ENCODE results near the gene FRYL. TPM values are rescaled to one million over a fixed set of nuclear protein-coding genes. Genes with fewer than 3 reads are reported as not detected.

The FRYL gene
- total and polyA plus RNA-seq, 2 of the 13 experiments (the other 11 are each of a cell fraction or from before 2014, with no cell fraction given): 9.7 to 19.6 TPM

DNA sequence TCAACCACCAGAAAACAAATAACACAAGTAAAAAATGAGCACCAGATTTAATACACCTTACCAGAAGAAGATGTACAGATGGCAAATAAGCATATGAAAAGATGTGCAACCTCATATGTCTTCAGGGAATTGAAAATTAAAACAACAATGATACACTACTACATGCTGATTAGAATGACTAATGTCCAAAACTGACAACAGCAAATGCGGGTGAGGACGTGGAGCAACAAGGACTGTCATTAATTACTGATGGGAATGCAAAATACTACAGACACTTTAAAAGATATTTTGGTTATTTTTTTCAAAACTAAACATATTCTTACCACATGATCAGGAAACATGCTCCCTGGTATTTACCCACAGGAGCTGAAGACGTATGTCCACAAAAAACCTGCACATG is 140.3 kb downstream of the FRYL start:
- BruUV-seq (replicated peaks): no TSS peak
- in situ Hi-C loops (cut with HindIII; ENCODE audit: extremely low pct_ligation_motif_present, low pct_unique_long_range_greater_than_20kb) (no loop called here), intact Hi-C loops (cut with micrococcal nuclease; ENCODE audit: unreplicated experiment) (no loop called here)
- 0 out of 2 replicates have a peak, but pooled peaks cover 11% of the 10 kb centered on the region for H3K4me1 ChIP-seq (ENCODE audit: insufficient read depth, low read length)
- H3K9me3 ChIP-seq (ENCODE audit: low read length): no peaks in the 10 kb centered on the region
- no peak overlapping the region for H3K27ac ChIP-seq (ENCODE audit: extremely low read length, insufficient read depth, low read length)
- no peak overlapping the region for H3K9ac ChIP-seq (ENCODE audit: insufficient read depth, low read depth, low read length)
- ATAC-seq (no peak), DNase-seq (ENCODE audit: low spot score) (no peak), FAIRE-seq (no peak)
- H3K36me3 ChIP-seq (replicated peaks in 1 of 2; ENCODE audit: control insufficient read depth in 1 of 2, insufficient read depth in 2 of 2, low read length in 2 of 2): no peaks in the 10 kb centered on the region
- no peak overlapping the region for H3K4me3 ChIP-seq (replicated peaks in 1 of 3; ENCODE audit: insufficient read depth in 1 of 3, low read depth in 2 of 3, low read length in 3 of 3)
- H2AFZ ChIP-seq (ENCODE audit: low read length): no peak overlapping the region
- ChIA-PET CTCF (ENCODE audit: low intra/inter-chr PET ratio, low total read pairs) (no interaction called here), POLR2A (no interaction called here)
- H3K79me2 ChIP-seq (ENCODE audit: insufficient read depth, low read length): no peaks in the 10 kb centered on the region
- 98% methylated on average over 3 of the region's 3 CpGs for WGBS (ENCODE audit: low lambda C conversion rate)
- no peaks in the 10 kb centered on the region for H3K27me3 ChIP-seq (ENCODE audit: control insufficient read depth in 1 of 2, insufficient read depth in 2 of 2, low read length in 2 of 2)
- H4K20me1 ChIP-seq (ENCODE audit: insufficient read depth, low read length): no peaks in the 10 kb centered on the region; the same call in 1 of the 2 replicates
- no peak overlapping the region for H3K4me2 ChIP-seq (ENCODE audit: low read depth, low read length)
- TF ChIP-seq SOX13 (IDR thresholded peaks at IDR 0.05): no peak
- no peak for TF ChIP-seq SOX13 (CRISPR knock-in tag; conservative IDR thresholded peaks at IDR 0.05 in 1 of 2, IDR thresholded peaks at IDR 0.05 in 1 of 2)
- no peak for TF ChIP-seq U2AF2 (IDR thresholded peaks at IDR 0.05; ENCODE audit: low read depth, low read length)
- no peak for TF ChIP-seq YEATS4 (CRISPR knock-in tag; IDR thresholded peaks at IDR 0.05; ENCODE audit: borderline replicate concordance)
- TF ChIP-seq, protein P1, sequence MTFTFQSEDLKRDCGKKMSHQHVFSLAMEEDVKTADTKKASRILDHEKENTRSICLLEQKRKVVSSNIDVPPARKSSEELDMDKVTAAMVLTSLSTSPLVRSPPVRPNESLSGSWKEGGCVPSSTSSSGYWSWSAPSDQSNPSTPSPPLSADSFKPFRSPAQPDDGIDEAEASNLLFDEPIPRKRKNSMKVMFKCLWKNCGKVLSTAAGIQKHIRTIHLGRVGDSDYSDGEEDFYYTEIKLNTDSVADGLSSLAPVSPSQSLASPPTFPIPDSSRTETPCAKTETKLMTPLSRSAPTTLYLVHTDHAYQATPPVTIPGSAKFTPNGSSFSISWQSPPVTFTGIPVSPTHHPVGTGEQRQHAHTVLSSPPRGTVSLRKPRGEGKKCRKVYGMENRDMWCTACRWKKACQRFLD (CRISPR knock-in tag; IDR thresholded peaks at IDR 0.05; ENCODE audit: borderline replicate concordance): no peak
- TF ChIP-seq, protein P2, sequence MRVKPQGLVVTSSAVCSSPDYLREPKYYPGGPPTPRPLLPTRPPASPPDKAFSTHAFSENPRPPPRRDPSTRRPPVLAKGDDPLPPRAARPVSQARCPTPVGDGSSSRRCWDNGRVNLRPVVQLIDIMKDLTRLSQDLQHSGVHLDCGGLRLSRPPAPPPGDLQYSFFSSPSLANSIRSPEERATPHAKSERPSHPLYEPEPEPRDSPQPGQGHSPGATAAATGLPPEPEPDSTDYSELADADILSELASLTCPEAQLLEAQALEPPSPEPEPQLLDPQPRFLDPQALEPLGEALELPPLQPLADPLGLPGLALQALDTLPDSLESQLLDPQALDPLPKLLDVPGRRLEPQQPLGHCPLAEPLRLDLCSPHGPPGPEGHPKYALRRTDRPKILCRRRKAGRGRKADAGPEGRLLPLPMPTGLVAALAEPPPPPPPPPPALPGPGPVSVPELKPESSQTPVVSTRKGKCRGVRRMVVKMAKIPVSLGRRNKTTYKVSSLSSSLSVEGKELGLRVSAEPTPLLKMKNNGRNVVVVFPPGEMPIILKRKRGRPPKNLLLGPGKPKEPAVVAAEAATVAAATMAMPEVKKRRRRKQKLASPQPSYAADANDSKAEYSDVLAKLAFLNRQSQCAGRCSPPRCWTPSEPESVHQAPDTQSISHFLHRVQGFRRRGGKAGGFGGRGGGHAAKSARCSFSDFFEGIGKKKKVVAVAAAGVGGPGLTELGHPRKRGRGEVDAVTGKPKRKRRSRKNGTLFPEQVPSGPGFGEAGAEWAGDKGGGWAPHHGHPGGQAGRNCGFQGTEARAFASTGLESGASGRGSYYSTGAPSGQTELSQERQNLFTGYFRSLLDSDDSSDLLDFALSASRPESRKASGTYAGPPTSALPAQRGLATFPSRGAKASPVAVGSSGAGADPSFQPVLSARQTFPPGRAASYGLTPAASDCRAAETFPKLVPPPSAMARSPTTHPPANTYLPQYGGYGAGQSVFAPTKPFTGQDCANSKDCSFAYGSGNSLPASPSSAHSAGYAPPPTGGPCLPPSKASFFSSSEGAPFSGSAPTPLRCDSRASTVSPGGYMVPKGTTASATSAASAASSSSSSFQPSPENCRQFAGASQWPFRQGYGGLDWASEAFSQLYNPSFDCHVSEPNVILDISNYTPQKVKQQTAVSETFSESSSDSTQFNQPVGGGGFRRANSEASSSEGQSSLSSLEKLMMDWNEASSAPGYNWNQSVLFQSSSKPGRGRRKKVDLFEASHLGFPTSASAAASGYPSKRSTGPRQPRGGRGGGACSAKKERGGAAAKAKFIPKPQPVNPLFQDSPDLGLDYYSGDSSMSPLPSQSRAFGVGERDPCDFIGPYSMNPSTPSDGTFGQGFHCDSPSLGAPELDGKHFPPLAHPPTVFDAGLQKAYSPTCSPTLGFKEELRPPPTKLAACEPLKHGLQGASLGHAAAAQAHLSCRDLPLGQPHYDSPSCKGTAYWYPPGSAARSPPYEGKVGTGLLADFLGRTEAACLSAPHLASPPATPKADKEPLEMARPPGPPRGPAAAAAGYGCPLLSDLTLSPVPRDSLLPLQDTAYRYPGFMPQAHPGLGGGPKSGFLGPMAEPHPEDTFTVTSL (CRISPR knock-in tag; IDR thresholded peaks at IDR 0.05; ENCODE audit: borderline replicate concordance): no peak
- TF ChIP-seq SSRP1 (CRISPR knock-in tag; IDR thresholded peaks at IDR 0.05): no peak
- no peak for TF ChIP-seq NONO (IDR thresholded peaks at IDR 0.05)
- no peak for TF ChIP-seq NONO (CRISPR knock-in tag; conservative IDR thresholded peaks at IDR 0.05)
- no peak for TF ChIP-seq KDM4B (CRISPR knock-in tag; IDR thresholded peaks at IDR 0.05)
- no peak for TF ChIP-seq PHF8 (CRISPR knock-in tag; IDR thresholded peaks at IDR 0.05)
- no peak for TF ChIP-seq ZNF207 (IDR thresholded peaks at IDR 0.05; ENCODE audit: borderline replicate concordance)
- no peak for TF ChIP-seq ZNF510 (CRISPR knock-in tag; IDR thresholded peaks at IDR 0.05; ENCODE audit: low read depth)
- TF ChIP-seq RBM39 (IDR thresholded peaks at IDR 0.05; ENCODE audit: low read depth, low read length, poor library complexity, severe bottlenecking): no peak
- no peak for TF ChIP-seq ZNF550 (CRISPR knock-in tag; IDR thresholded peaks at IDR 0.05; ENCODE audit: borderline replicate concordance)
- TF ChIP-seq, protein P3, sequence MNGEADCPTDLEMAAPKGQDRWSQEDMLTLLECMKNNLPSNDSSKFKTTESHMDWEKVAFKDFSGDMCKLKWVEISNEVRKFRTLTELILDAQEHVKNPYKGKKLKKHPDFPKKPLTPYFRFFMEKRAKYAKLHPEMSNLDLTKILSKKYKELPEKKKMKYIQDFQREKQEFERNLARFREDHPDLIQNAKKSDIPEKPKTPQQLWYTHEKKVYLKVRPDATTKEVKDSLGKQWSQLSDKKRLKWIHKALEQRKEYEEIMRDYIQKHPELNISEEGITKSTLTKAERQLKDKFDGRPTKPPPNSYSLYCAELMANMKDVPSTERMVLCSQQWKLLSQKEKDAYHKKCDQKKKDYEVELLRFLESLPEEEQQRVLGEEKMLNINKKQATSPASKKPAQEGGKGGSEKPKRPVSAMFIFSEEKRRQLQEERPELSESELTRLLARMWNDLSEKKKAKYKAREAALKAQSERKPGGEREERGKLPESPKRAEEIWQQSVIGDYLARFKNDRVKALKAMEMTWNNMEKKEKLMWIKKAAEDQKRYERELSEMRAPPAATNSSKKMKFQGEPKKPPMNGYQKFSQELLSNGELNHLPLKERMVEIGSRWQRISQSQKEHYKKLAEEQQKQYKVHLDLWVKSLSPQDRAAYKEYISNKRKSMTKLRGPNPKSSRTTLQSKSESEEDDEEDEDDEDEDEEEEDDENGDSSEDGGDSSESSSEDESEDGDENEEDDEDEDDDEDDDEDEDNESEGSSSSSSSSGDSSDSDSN (CRISPR knock-in tag; IDR thresholded peaks at IDR 0.05): no peak
- TF ChIP-seq ZNF703 (CRISPR knock-in tag; IDR thresholded peaks at IDR 0.05; ENCODE audit: borderline replicate concordance): no peak

All from HepG2 (cell line).